Cardiac ventricle fibroblast (primary cell): Measurements from ENCODE around the gene BUD23. TPM values are rescaled to one million over a fixed set of nuclear protein-coding genes. Genes with fewer than 3 reads are reported as not detected.

ENCODE experiments used
- total RNA-seq: library from RNA; depleted of rRNA; stranded (reverse); fragments of >200 nt; gene quantifications from 2 replicates; pipeline ENCODE4 v1.2.3, GENCODE V29; 2015

Gene BUD23
- total RNA-seq: 43.6 and 49.3 TPM in 2 replicates

GRCh38 chr7:73683056-73683787 is at the start of gene BUD23, which contains the start of gene DNAJC30:
BUD23 (plus strand) TSS chr7:73683597; CDS start chr7:73683626, 29 bp downstream.
DNAJC30 (minus strand) TSS chr7:73683453; CDS start chr7:73683423, 30 bp downstream.

GRCh38 chr7:73667344-73668102 is 15.9 kb upstream of the BUD23 start, which contains the start of gene VPS37D:
VPS37D (plus strand) TSS chr7:73667831; CDS start chr7:73667959, 128 bp downstream.

GRCh38 chr7:73718905-73719805 is 35.8 kb downstream of the BUD23 start, which contains the start of gene STX1A:
STX1A (minus strand) TSS chr7:73719669; CDS start chr7:73719631, 38 bp downstream.

GRCh38 chr7:73738612-73739386 is 55.4 kb downstream of the BUD23 start, which contains the start of gene ABHD11:
ABHD11 (minus strand) TSS chr7:73738802; CDS start chr7:73738770, 32 bp downstream.

Other genes with a start within 250 kb of the BUD23 start
- gene FZD9, start 249.8 kb upstream of the BUD23 start, total RNA-seq: 0.37 and 0.88 TPM in 2 replicates
- 36.3 and 37.9 TPM in 2 replicates for gene BAZ1B, start 161.3 kb upstream of the BUD23 start, total RNA-seq
- 28.3 and 56.6 TPM in 2 replicates for gene BCL7B, start 125.9 kb upstream of the BUD23 start, total RNA-seq
- 57.6 and 58.4 TPM in 2 replicates for gene TBL2, start 105.0 kb upstream of the BUD23 start, total RNA-seq
- 0.54 TPM in 1 of 2 replicates, not detected in the other for gene MLXIPL, start 59.1 kb upstream of the BUD23 start, total RNA-seq
- 2.7 and 3.1 TPM in 2 replicates for gene VPS37D, start 15.8 kb upstream of the BUD23 start, total RNA-seq
- gene DNAJC30, start 144 bp upstream of the BUD23 start, total RNA-seq: 6.1 and 9.0 TPM in 2 replicates
- gene STX1A, start 36.1 kb downstream of the BUD23 start, total RNA-seq: 4.4 and 11.1 TPM in 2 replicates
- 4.8 and 11.0 TPM in 2 replicates for gene ABHD11, start 55.2 kb downstream of the BUD23 start, total RNA-seq
- gene CLDN3, start 86.7 kb downstream of the BUD23 start, total RNA-seq: not detected in 2 replicates
- not detected in 2 replicates for gene CLDN4, start 147.4 kb downstream of the BUD23 start, total RNA-seq
- 2.0 and 3.0 TPM in 2 replicates for gene METTL27, start 158.9 kb downstream of the BUD23 start, total RNA-seq
- not detected in 2 replicates for gene TMEM270, start 177.6 kb downstream of the BUD23 start, total RNA-seq